Osteocyte (in vitro differentiated cells): ENCODE results near the gene STMND1. TPM values are rescaled to one million over a fixed set of nuclear protein-coding genes. Genes with fewer than 3 reads are reported as not detected.
A peak's percentile ranks its signal among the peaks of the same experiment; 100 is the strongest.

Source experiments
- DNase-seq: peaks from one replicate; pipeline ENCODE4 v3.0.0; 2021; ENCODE audit warnings: mixed read lengths; ENCODE audit not compliant: unreplicated experiment; ENCODE audit errors: extremely low spot score
- H3K27ac Mint-ChIP-seq: one replicate; pipeline ENCODE4 v1.8.0; 2021; ENCODE audit warnings: mild to moderate bottlenecking, mixed read lengths; ENCODE audit not compliant: unreplicated experiment
- H3K27me3 Mint-ChIP-seq: one replicate; pipeline ENCODE4 v1.8.0; 2021; ENCODE audit warnings: mixed read lengths; ENCODE audit not compliant: unreplicated experiment
- H3K36me3 Mint-ChIP-seq: one replicate; pipeline ENCODE4 v1.8.0; 2021; ENCODE audit warnings: mixed read lengths; ENCODE audit not compliant: unreplicated experiment
- H3K4me1 Mint-ChIP-seq: one replicate; pipeline ENCODE4 v1.8.0; 2021; ENCODE audit warnings: mixed read lengths; ENCODE audit not compliant: unreplicated experiment
- H3K4me3 Mint-ChIP-seq: one replicate; pipeline ENCODE4 v1.8.0; 2021; ENCODE audit warnings: mild to moderate bottlenecking, moderate library complexity, mixed read lengths; ENCODE audit not compliant: unreplicated experiment
- H3K9me3 Mint-ChIP-seq: one replicate; pipeline ENCODE4 v1.8.0; 2021; ENCODE audit warnings: mixed read lengths; ENCODE audit not compliant: unreplicated experiment
- total RNA-seq: library from RNA; stranded (reverse); gene quantifications from 2 replicates; pipeline ENCODE4 v1.2.1, GENCODE V29; 2021
- TF ChIP-seq, protein P1 (sequence below): fragments of 200-600 bp; sonication (generic); IDR thresholded peaks from 2 replicates; pipeline ENCODE4 v1.5.0; 2021; ENCODE audit warnings: antibody characterized with exemption, mild to moderate bottlenecking, moderate library complexity

Gene STMND1
- total RNA-seq, 1 donor from 2014 or later, result not detected

DNA sequence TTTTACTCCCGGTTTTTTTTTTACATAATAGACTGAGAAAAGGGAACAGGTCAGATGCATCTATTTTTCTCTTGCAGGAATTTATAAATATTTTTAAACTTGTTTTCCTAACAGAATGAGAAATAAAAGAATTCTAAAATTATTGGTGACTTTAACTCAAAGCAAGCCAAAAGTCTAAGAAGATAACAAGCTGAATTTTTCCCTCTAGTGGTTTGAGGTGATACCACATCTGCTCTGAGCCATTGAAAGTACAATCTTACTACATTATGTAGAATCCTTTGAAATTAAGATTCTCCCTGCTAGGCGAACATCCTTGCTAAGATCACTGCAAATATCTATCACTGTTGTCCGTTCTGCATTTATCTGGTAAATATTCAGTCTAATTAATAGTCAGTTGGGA lies 10.7 kb upstream of the STMND1 start:
- Mint-ChIP-seq H3K36me3 (peaks cover 2% of the 10 kb centered on the region), H3K27ac (no peak overlapping the region), H3K27me3 (no peaks in the 10 kb centered on the region), H3K4me1 (peaks cover 7% of the 10 kb centered on the region), H3K4me3 (no peak overlapping the region), H3K9me3 (peaks cover 6% of the 10 kb centered on the region)
- TF ChIP-seq, protein P1, sequence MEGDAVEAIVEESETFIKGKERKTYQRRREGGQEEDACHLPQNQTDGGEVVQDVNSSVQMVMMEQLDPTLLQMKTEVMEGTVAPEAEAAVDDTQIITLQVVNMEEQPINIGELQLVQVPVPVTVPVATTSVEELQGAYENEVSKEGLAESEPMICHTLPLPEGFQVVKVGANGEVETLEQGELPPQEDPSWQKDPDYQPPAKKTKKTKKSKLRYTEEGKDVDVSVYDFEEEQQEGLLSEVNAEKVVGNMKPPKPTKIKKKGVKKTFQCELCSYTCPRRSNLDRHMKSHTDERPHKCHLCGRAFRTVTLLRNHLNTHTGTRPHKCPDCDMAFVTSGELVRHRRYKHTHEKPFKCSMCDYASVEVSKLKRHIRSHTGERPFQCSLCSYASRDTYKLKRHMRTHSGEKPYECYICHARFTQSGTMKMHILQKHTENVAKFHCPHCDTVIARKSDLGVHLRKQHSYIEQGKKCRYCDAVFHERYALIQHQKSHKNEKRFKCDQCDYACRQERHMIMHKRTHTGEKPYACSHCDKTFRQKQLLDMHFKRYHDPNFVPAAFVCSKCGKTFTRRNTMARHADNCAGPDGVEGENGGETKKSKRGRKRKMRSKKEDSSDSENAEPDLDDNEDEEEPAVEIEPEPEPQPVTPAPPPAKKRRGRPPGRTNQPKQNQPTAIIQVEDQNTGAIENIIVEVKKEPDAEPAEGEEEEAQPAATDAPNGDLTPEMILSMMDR, result peak; percentile 53
- no peak for DNase-seq

- peaks cover 10% of the 10 kb centered on the region for H3K4me1 Mint-ChIP-seq
- TF ChIP-seq, protein P1, result peak; percentile 42
- H3K36me3 Mint-ChIP-seq, result peaks cover 2% of the 10 kb centered on the region
- DNase-seq, result no peak
- H3K9me3 Mint-ChIP-seq, result peaks cover 6% of the 10 kb centered on the region
- H3K27ac Mint-ChIP-seq, result no peak overlapping the region
- H3K27me3 Mint-ChIP-seq, result no peaks in the 10 kb centered on the region
- no peak overlapping the region for H3K4me3 Mint-ChIP-seq
Measured at GRCh38 chr6:17093686-17094085, 8.2 kb upstream of the STMND1 start.

DNA sequence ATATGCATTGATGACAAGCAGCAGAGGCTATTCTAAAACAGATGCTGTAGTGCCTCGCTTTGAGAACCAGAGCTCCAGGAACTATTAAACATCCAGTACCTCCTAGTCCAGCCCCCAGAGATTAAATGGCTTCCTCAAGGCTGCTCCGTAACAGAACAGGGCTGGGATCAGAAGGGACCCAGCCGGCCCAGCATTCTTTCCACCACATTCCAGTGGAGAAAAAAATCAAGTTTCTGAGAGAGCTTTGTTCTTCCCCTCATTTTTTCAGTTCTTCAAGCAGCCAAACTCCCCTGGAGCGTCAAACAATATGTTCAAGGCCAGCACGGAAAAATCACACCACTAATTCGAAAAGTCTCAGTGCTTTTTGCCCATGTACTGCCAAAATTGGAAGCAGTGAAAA lies 5.8 kb upstream of the STMND1 start:
- Mint-ChIP-seq H3K36me3 (no peaks in the 10 kb centered on the region), H3K27ac (peak overlapping the region; percentile 80), H3K4me3 (no peak overlapping the region), H3K27me3 (peaks cover 9% of the 10 kb centered on the region), H3K4me1 (peaks cover 10% of the 10 kb centered on the region), H3K9me3 (no peaks in the 10 kb centered on the region)
- TF ChIP-seq, protein P1, result no peak
- no peak for DNase-seq

- Mint-ChIP-seq H3K27me3 (peaks cover 13% of the 10 kb centered on the region), H3K4me1 (peaks cover 13% of the 10 kb centered on the region), H3K27ac (no peak overlapping the region), H3K4me3 (no peak overlapping the region), H3K36me3 (no peaks in the 10 kb centered on the region), H3K9me3 (no peaks in the 10 kb centered on the region)
- TF ChIP-seq, protein P1, result no peak
- no peak for DNase-seq
Measured at GRCh38 chr6:17096652-17097051, 5.2 kb upstream of the STMND1 start.

GRCh38 chr6:17097982-17098381 lies 3.9 kb upstream of the STMND1 start:
- Mint-ChIP-seq H3K27me3 (peaks cover 25% of the 10 kb centered on the region), H3K9me3 (no peaks in the 10 kb centered on the region), H3K36me3 (no peaks in the 10 kb centered on the region), H3K27ac (no peak overlapping the region), H3K4me3 (no peak overlapping the region), H3K4me1 (peaks cover 19% of the 10 kb centered on the region)
- no peak for DNase-seq
- TF ChIP-seq, protein P1, result no peak
